Activated naive CD8-positive, alpha-beta T cell treated with anti-CD3 and anti-CD28 coated beads for 36 hours (primary cell): ENCODE data around the gene GOLGA1. TPM values are rescaled to one million over a fixed set of nuclear protein-coding genes. Genes with fewer than 3 reads are reported as not detected.

ENCODE experiments used
- total RNA-seq, 2 experiments: library from RNA; stranded (reverse); gene quantifications; one replicate each; pipeline ENCODE4 v1.2.3, GENCODE V29; 2021

GOLGA1 gene
- total RNA-seq, 2 experiments from 2014 or later: 12.0 to 14.3 TPM

Other genes starting within 250 kb of the GOLGA1 start
- gene NR6A1, start 169.8 kb downstream of the GOLGA1 start, total RNA-seq: 1 to 10 TPM; 1.2 to 1.3 TPM
- gene OLFML2A, start 163.9 kb downstream of the GOLGA1 start, total RNA-seq: not detected
- not detected for gene WDR38, start 87.6 kb downstream of the GOLGA1 start, total RNA-seq
- gene RPL35, start 79.1 kb downstream of the GOLGA1 start, total RNA-seq: 1,000 to 10,000 TPM; 2,220 to 2,231 TPM
- gene ARPC5L, start 79.0 kb downstream of the GOLGA1 start, total RNA-seq: 100 to 1,000 TPM; 102 to 104 TPM
- gene SCAI, start 202.4 kb upstream of the GOLGA1 start, total RNA-seq: 1 to 10 TPM; 7.0 to 7.3 TPM
- gene PPP6C, start 248.7 kb upstream of the GOLGA1 start, total RNA-seq: 10 to 100 TPM; 47.6 to 48.8 TPM